H1 (cell line): ENCODE measurements around the gene WFIKKN1. TPM values are rescaled to one million over a fixed set of nuclear protein-coding genes. Genes with fewer than 3 reads are reported as not detected.

Experiments
- ASH2L ChIP-seq: fragments of 200-600, 300-600 bp; sonication (generic); IDR thresholded peaks from one replicate; pipeline ENCODE4 v1.7.1; 2017; ENCODE audit warnings: low read length
- MAX ChIP-seq: IDR thresholded peaks from 2 replicates; pipeline ENCODE4 v1.6.1; 2012; ENCODE audit warnings: inconsistent platforms
- POLR2A ChIP-seq, 2 experiments: IDR thresholded peaks; 1 replicate in 1 of 2; 2 replicates in 1 of 2; pipeline ENCODE4 v1.6.1; 2011; ENCODE audit warnings: low read depth in 2 of 2, low read length in 2 of 2, mild to moderate bottlenecking in 2 of 2; ENCODE audit errors: control extremely low read depth in 1 of 2
- polyA plus RNA-seq, 7 experiments: library from polyadenylated mRNA; depleted of rRNA in 3 of 7; stranded (reverse) in 5 of 7; unstranded in 2 of 7; fragments of >200 nt in 5 of 7; fragments of 200-250 nt in 2 of 7; gene quantifications; 1 replicate in 5 of 7; 2 replicates in 1 of 7; 4 replicates in 1 of 7; pipeline versions ENCODE4 v1.2.1 to v1.2.3, GENCODE V29; 2011 to 2013; ENCODE audit warnings: missing spikeins in 2 of 7, mixed read lengths in 2 of 7
- total RNA-seq: library from RNA; stranded (reverse); fragmentation: NEBNext Ultra II Directional; extraction: Animal tissue kit (Norgen Biotek cat#: 25700); gene quantifications from 2 replicates; pipeline ENCODE4 v1.2.1, GENCODE V29; 2021

Gene WFIKKN1
- total and polyA plus RNA-seq, 2 of the 8 experiments (the other 6 are each of a cell fraction or from before 2014, with no cell fraction given), result 11.4 to 15.8 TPM

- TF ChIP-seq MAX (no peak), POLR2A (IDR thresholded peaks at IDR 0.05; ENCODE audit: control extremely low read depth in 1 of 2, low read depth in 2 of 2, low read length in 2 of 2) (no peak), ASH2L (no peak)
These were observed 42.1 kb downstream of the WFIKKN1 start (continued) for GRCh38 chr16:672851-673250.
